Liver (tissue), 9 donors: ENCODE results near the gene KDM5C. TPM values are rescaled to one million over a fixed set of nuclear protein-coding genes. Genes with fewer than 3 reads are reported as not detected.

Experiments used
- DNase-seq: peaks from one replicate; pipeline ENCODE4 v3.0.0-alpha.2; 2017; ENCODE audit warnings: low spot score
- H3K27ac ChIP-seq, 2 donors: one replicate each; pipeline ENCODE4 v1.7.0; 2013; ENCODE audit warnings: inconsistent platforms in 2 of 2, low read length in 2 of 2, control low read depth in 1 of 2, low read depth in 1 of 2, mild to moderate bottlenecking in 1 of 2
- H3K27me3 ChIP-seq, 4 donors: one replicate each; pipeline versions ENCODE4 v1.6.1 to v1.7.0; 2013; ENCODE audit warnings: low read length in 3 of 4, inconsistent platforms in 1 of 4, mild to moderate bottlenecking in 1 of 4, moderate library complexity in 1 of 4; ENCODE audit not compliant: control insufficient read depth in 4 of 4, insufficient read depth in 4 of 4
- H3K36me3 ChIP-seq, 4 donors: one replicate each; pipeline versions ENCODE4 v1.6.1 to v1.7.0; 2013; ENCODE audit warnings: low read length in 3 of 4, mild to moderate bottlenecking in 3 of 4, low read depth in 1 of 4, moderate library complexity in 1 of 4; ENCODE audit not compliant: control insufficient read depth in 4 of 4, insufficient read depth in 3 of 4
- H3K4me1 ChIP-seq, 4 donors: one replicate each; pipeline versions ENCODE4 v1.6.1 to v1.7.0; 2013; ENCODE audit warnings: low read length in 3 of 4, mild to moderate bottlenecking in 3 of 4, moderate library complexity in 1 of 4; ENCODE audit not compliant: control insufficient read depth in 4 of 4, insufficient read depth in 4 of 4
- H3K4me3 ChIP-seq, 3 donors: one replicate each; pipeline versions ENCODE4 v1.6.1 to v1.7.0; 2013; ENCODE audit warnings: low read length in 3 of 3, control low read depth in 1 of 3, low read depth in 1 of 3, mild to moderate bottlenecking in 1 of 3
- H3K9ac ChIP-seq, 2 donors: one replicate each; pipeline ENCODE4 v1.7.0; 2013; ENCODE audit warnings: low read length in 2 of 2, mild to moderate bottlenecking in 2 of 2, moderate library complexity in 2 of 2, control low read depth in 1 of 2, low read depth in 1 of 2
- H3K9me3 ChIP-seq, 4 donors: one replicate each; pipeline versions ENCODE4 v1.6.1 to v1.7.0; 2013; ENCODE audit warnings: low read length in 3 of 4; ENCODE audit not compliant: control insufficient read depth in 4 of 4
- CTCF ChIP-seq: fragments of 150-350 bp; IDR thresholded peaks from 2 replicates; pipeline ENCODE4 v1.5.1; 2017; ENCODE audit warnings: improper control_type of control experiment, low read depth, low read length; ENCODE audit not compliant: missing input control
- JUND ChIP-seq, 2 donors: IDR thresholded peaks; 2 replicates each; pipeline ENCODE4 v1.6.1; 2016; ENCODE audit warnings: antibody characterized with exemption in 2 of 2
- NR2F2 ChIP-seq: IDR thresholded peaks from 2 replicates; pipeline ENCODE4 v1.6.1; 2016; ENCODE audit warnings: antibody characterized with exemption
- RAD21 ChIP-seq, 2 donors: IDR thresholded peaks; 2 replicates each; pipeline ENCODE4 v1.6.1; 2016; ENCODE audit warnings: antibody characterized with exemption in 2 of 2, mild to moderate bottlenecking in 2 of 2
- SP1 ChIP-seq: IDR thresholded peaks from 2 replicates; pipeline ENCODE4 v1.6.1; 2018; ENCODE audit warnings: antibody characterized with exemption, mild to moderate bottlenecking
- YY1 ChIP-seq: IDR thresholded peaks from 2 replicates; pipeline ENCODE4 v1.6.1; 2016; ENCODE audit warnings: antibody characterized with exemption, mild to moderate bottlenecking
- ZBTB33 ChIP-seq: IDR thresholded peaks from 2 replicates; pipeline ENCODE4 v1.6.1; 2016; ENCODE audit warnings: antibody characterized with exemption
- WGBS: extraction: QIAGEN DNeasy Blood & Tissue Kit; methylation state at CpG from one replicate; pipeline ENCODE4 v1.1.7; 2013; 5-methylcytosine and 5-hydroxymethylcytosine counted together
- polyA plus RNA-seq, 2 donors: library from polyadenylated mRNA; stranded (reverse) in 1 of 2; unstranded in 1 of 2; fragments of 200-250 nt in 1 of 2; fragments of >200 nt in 1 of 2; fragmentation: Nextera tagmentation in 1 of 2; extraction: Ambion mirVana in 1 of 2; gene quantifications; one replicate each; pipeline versions ENCODE4 v1.2.1 to v1.2.3, GENCODE V29; 2013 to 2015
- total RNA-seq, 2 donors: library from RNA; depleted of rRNA; stranded (reverse); fragments of >200 nt; gene quantifications; one replicate each; pipeline ENCODE4 v1.2.3, GENCODE V29; 2014
- donor health status: healthy.
- donor health status: healthy.
- donor health status: healthy.
- donor health status: healthy.
- donor health status: healthy.

Gene KDM5C
- total and polyA plus RNA-seq, 4 donors = 14.7 to 74.7 (median 27.0) TPM

GRCh38 chrX:53249408-53250042, 24.5 kb upstream of the KDM5C start:
- Histone ChIP-seq H3K4me1 (no peaks in the 10 kb centered on the region), H3K27ac (no peak overlapping the region), H3K9ac (no peak overlapping the region), H3K27me3 (no peaks in the 10 kb centered on the region), H3K9me3 (peaks cover 0 to 1% (median 0%) of the 10 kb centered on the region in 4 donors), H3K36me3 (peaks cover 0 to 4% (median under 1%) of the 10 kb centered on the region in 4 donors), H3K4me3 (no peak overlapping the region)
- TF ChIP-seq NR2F2 = no peak
- WGBS = 79% methylated on average over 1 of the region's 1 CpG
- no peak for DNase-seq

DNA sequence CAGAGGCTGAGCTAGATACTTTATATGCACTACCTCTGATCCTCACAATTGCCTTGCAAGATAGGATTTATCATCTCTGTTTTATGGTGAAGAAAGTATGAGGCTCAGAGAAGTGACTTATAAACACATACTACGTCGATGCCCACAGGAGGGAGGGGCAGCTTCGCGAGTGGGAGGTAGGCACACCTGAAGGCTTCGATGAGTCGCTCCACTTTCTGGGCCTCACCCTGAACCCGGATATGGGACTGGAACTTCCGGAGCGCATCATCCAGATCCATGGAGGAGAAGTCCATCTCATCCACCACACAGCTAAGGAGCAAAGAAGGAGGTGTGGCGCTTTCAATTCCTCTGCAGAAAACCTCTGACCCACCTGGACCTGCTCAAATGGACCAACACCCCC, 22.9 kb upstream of the KDM5C start:
- Histone ChIP-seq H3K9ac (no peak overlapping the region), H3K36me3 (peaks cover 0 to 4% (median under 1%) of the 10 kb centered on the region in 4 donors), H3K27me3 (no peaks in the 10 kb centered on the region), H3K4me3 (no peak overlapping the region), H3K4me1 (no peaks in the 10 kb centered on the region), H3K27ac (no peak overlapping the region), H3K9me3 (peaks cover 0 to 1% (median 0%) of the 10 kb centered on the region in 4 donors)
- no peak for TF ChIP-seq SP1
- no peak for TF ChIP-seq ZBTB33
- TF ChIP-seq NR2F2 = no peak
- no peak for TF ChIP-seq RAD21 (IDR thresholded peaks at IDR 0.05)
- TF ChIP-seq CTCF = no peak
- TF ChIP-seq YY1 = no peak
- 95% methylated on average over 10 of the region's 10 CpGs for WGBS
- no peak for DNase-seq

DNA sequence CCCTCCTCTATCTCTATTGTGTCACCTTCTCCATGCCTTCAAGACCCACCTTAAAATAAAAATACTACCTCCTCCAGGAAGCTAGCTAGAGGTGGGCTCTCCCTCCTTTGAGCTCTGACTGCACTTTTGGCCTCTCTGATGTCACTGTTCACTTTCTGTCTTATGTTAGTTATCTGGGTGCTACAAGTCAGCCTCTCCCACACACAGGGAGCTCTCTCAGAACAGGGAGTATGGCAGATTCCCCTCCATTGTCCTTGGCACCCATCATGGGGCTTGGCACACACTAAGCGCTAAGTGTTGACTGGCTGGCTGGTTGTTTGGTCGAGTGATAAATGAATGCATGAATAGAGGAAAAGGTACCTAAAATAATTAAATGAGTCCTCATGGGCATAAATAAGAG, 21.2 kb upstream of the KDM5C start:
- Histone ChIP-seq H3K4me1 (no peaks in the 10 kb centered on the region), H3K36me3 (peaks cover 0 to 4% (median under 1%) of the 10 kb centered on the region in 4 donors)
- WGBS = 95% methylated on average over 2 of the region's 2 CpGs

GRCh38 chrX:53244610-53245009, 19.6 kb upstream of the KDM5C start:
- Histone ChIP-seq H3K9ac (no peak overlapping the region), H3K27ac (no peak overlapping the region), H3K4me1 (no peaks in the 10 kb centered on the region), H3K9me3 (no peaks in the 10 kb centered on the region), H3K4me3 (no peak overlapping the region), H3K36me3 (peaks cover 0 to 4% (median under 1%) of the 10 kb centered on the region in 4 donors), H3K27me3 (no peaks in the 10 kb centered on the region)
- WGBS = 92% methylated on average over 1 of the region's 1 CpG
- DNase-seq = no peak
- TF ChIP-seq NR2F2 = no peak
- TF ChIP-seq CTCF = peak; percentile 11

More for the DNA sequence above, 21.2 kb upstream of the KDM5C start:
- Histone ChIP-seq H3K27me3 (no peaks in the 10 kb centered on the region), H3K9me3 (no peaks in the 10 kb centered on the region), H3K27ac (no peak overlapping the region), H3K9ac (no peak overlapping the region), H3K4me3 (no peak overlapping the region)
- TF ChIP-seq JUND (IDR thresholded peaks at IDR 0.05) (no peak), YY1 (no peak)
- no peak for DNase-seq
